Body of pancreas (tissue), 4 donors: ENCODE results near the gene GNAO1. TPM values are rescaled to one million over a fixed set of nuclear protein-coding genes. Genes with fewer than 3 reads are reported as not detected.

Source experiments
- ATAC-seq: fragments of 150-250 bp; one replicate; pipeline ENCODE4 v1.9.1; 2016
- DNase-seq, 4 donors: peaks; one replicate each; pipeline ENCODE4 v3.0.0-alpha.2; 2019
- H3K27ac ChIP-seq, 4 donors: fragments of 200-600 bp; sonication (generic); 1 replicate in 3 of 4; 2 replicates in 1 of 4; pipeline versions ENCODE4 v1.5.1 to v1.6.1; 2016 to 2019; ENCODE audit warnings: mild to moderate bottlenecking in 1 of 4, mixed read lengths in 1 of 4, moderate library complexity in 1 of 4
- H3K27me3 ChIP-seq, 2 donors: fragments of 200-600 bp; sonication (generic); one replicate each; pipeline ENCODE4 v1.6.0; 2016; ENCODE audit warnings: mild to moderate bottlenecking in 1 of 2
- H3K36me3 ChIP-seq, 2 donors: fragments of 200-600 bp; sonication (generic); replicated peaks in 1 of 2; 2 replicates each; pipeline ENCODE4 v1.5.1; 2016; ENCODE audit warnings: low read depth in 2 of 2; ENCODE audit not compliant: insufficient read depth in 1 of 2
- H3K4me1 ChIP-seq: fragments of 200-600 bp; sonication (generic); one replicate; pipeline ENCODE4 v1.6.0; 2016
- H3K4me3 ChIP-seq, 2 donors: fragments of 200-600 bp; sonication (generic); 1 replicate in 1 of 2; 2 replicates in 1 of 2; pipeline ENCODE4 v1.5.1; 2016 to 2019
- H3K9me3 ChIP-seq, 3 donors: fragments of 200-600 bp; sonication (generic); 1 replicate in 2 of 3; 2 replicates in 1 of 3; pipeline ENCODE4 v1.5.1; 2016
- CTCF ChIP-seq, 7 experiments: fragments of 450-650 bp in 4 of 7; fragments of 200-600 bp in 3 of 7; sonication (generic) in 3 of 7; IDR thresholded peaks; one replicate each; pipeline ENCODE4 v1.5.1; 2016 to 2019; ENCODE audit warnings: antibody characterized with exemption in 7 of 7
- POLR2A ChIP-seq, 3 donors: fragments of 450-650 bp; IDR thresholded peaks; one replicate each; pipeline ENCODE4 v1.6.1; 2016; ENCODE audit warnings: antibody characterized with exemption in 3 of 3, mild to moderate bottlenecking in 2 of 3
- WGBS, 2 donors: methylation state at CpG; one replicate each; pipeline ENCODE4 v1.1.5; 2017; 5-methylcytosine and 5-hydroxymethylcytosine counted together
- intact Hi-C: fragments of 100-400 bp; cut with DNase I; formaldehyde crosslinking; loops from one replicate; pipeline ENCODE4 v1.15.1; 2023
- total RNA-seq, 2 donors: library from RNA; depleted of rRNA; stranded (reverse); fragments of >200 nt; gene quantifications; one replicate each; pipeline ENCODE4 v1.1.0, GENCODE V29; 2016

Gene GNAO1
- total RNA-seq, 2 donors from 2014 or later, result 1.6 to 3.0 TPM

GRCh38 chr16:56257239-56257638 is 66.0 kb downstream of the GNAO1 start:
- no peak overlapping the region for H3K4me3 ChIP-seq
- TF ChIP-seq CTCF (IDR thresholded peaks at IDR 0.05), result no peak
- no peak for TF ChIP-seq POLR2A (IDR thresholded peaks at IDR 0.05)
- H3K36me3 ChIP-seq, result no peaks in the 10 kb centered on the region
- no peaks in the 10 kb centered on the region for H3K27me3 ChIP-seq
- no peaks in the 10 kb centered on the region for H3K4me1 ChIP-seq
- no peaks in the 10 kb centered on the region for H3K9me3 ChIP-seq
- 32 to 35% methylated on average over 6 of the region's 6 CpGs for WGBS, 2 donors
- ATAC-seq, result peak; percentile 21
- intact Hi-C loops, result no loop called here
- DNase-seq, result peak; percentile 20 to 66 (median 60)
- no peak overlapping the region for H3K27ac ChIP-seq

GRCh38 chr16:56257666-56258342 is 66.5 kb downstream of the GNAO1 start:
- WGBS, 2 donors, result 66 to 67% methylated on average over 8 of the region's 8 CpGs
- no peak for DNase-seq
- no peaks in the 10 kb centered on the region for H3K27me3 ChIP-seq
- no peaks in the 10 kb centered on the region for H3K36me3 ChIP-seq
- intact Hi-C loops, result no loop called here
- no peak for ATAC-seq
- H3K4me3 ChIP-seq, result no peak overlapping the region
- no peaks in the 10 kb centered on the region for H3K9me3 ChIP-seq
- H3K4me1 ChIP-seq, result no peaks in the 10 kb centered on the region
- no peak overlapping the region for H3K27ac ChIP-seq
- TF ChIP-seq CTCF (IDR thresholded peaks at IDR 0.05) (no peak), POLR2A (IDR thresholded peaks at IDR 0.05) (no peak)

- no peak for ATAC-seq
These were observed 67.5 kb downstream of the GNAO1 start for GRCh38 chr16:56258508-56259424.

GRCh38 chr16:56259425-56259779 is 68.1 kb downstream of the GNAO1 start:
- Histone ChIP-seq H3K9me3 (no peaks in the 10 kb centered on the region), H3K4me3 (no peak overlapping the region), H3K4me1 (no peaks in the 10 kb centered on the region), H3K36me3 (no peaks in the 10 kb centered on the region), H3K27me3 (no peaks in the 10 kb centered on the region), H3K27ac (no peak overlapping the region)
- intact Hi-C loops, result no loop called here
- ATAC-seq, result no peak
- TF ChIP-seq CTCF (IDR thresholded peaks at IDR 0.05), result no peak
- TF ChIP-seq POLR2A (IDR thresholded peaks at IDR 0.05), result no peak
- WGBS, 2 donors, result 71 to 73% methylated on average over 4 of the region's 4 CpGs
- no peak for DNase-seq

More at GRCh38 chr16:56258508-56259424, 67.5 kb downstream of the GNAO1 start:
- Histone ChIP-seq H3K9me3 (no peaks in the 10 kb centered on the region), H3K4me1 (no peaks in the 10 kb centered on the region), H3K27me3 (no peaks in the 10 kb centered on the region), H3K4me3 (no peak overlapping the region), H3K36me3 (no peaks in the 10 kb centered on the region), H3K27ac (no peak overlapping the region)
- no peak for DNase-seq
- intact Hi-C loops, result no loop called here
- WGBS, 2 donors, result 80 to 81% methylated on average over 8 of the region's 8 CpGs
- TF ChIP-seq POLR2A (IDR thresholded peaks at IDR 0.05) (no peak), CTCF (IDR thresholded peaks at IDR 0.05) (no peak)
